ENCODE results near the gene HLA-DRB5.
"Not testable (repeated sequence)": the region's sequence is repeated elsewhere in the genome, so short reads cannot be mapped to it uniquely, and the experiment has no call there.

Gene HLA-DRB5

GRCh38 chr6:32558426-32559057 lies 28.5 kb upstream of the HLA-DRB5 start:
- Histone ChIP-seq H3K27ac (ENCODE audit: low read length) (no peak overlapping the region), H3K36me3 (ENCODE audit: control insufficient read depth, insufficient read depth, low read length) (no peaks in the 10 kb centered on the region), H3K27me3 (ENCODE audit: control insufficient read depth, insufficient read depth, low read length) (no peaks in the 10 kb centered on the region), H3K4me3 (ENCODE audit: low read length) (no peak overlapping the region), H3K4me1 (ENCODE audit: control insufficient read depth, insufficient read depth, low read length) (no peaks in the 10 kb centered on the region), H3K9me3 (ENCODE audit: control insufficient read depth, insufficient read depth, low read length) (no peaks in the 10 kb centered on the region)
- no CpG with 5 or more reads among the region's 13 CpGs for WGBS (ENCODE audit: insufficient coverage, insufficient read length)
- no peak for DNase-seq (ENCODE audit: low read depth, low spot score)

- Histone ChIP-seq H3K36me3 (ENCODE audit: control insufficient read depth, insufficient read depth, low read length) (no peaks in the 10 kb centered on the region), H3K27ac (ENCODE audit: low read length) (no peak overlapping the region), H3K9me3 (ENCODE audit: control insufficient read depth, insufficient read depth, low read length) (no peaks in the 10 kb centered on the region), H3K27me3 (ENCODE audit: control insufficient read depth, insufficient read depth, low read length) (no peaks in the 10 kb centered on the region), H3K4me3 (ENCODE audit: low read length) (no peak overlapping the region), H3K4me1 (ENCODE audit: control insufficient read depth, insufficient read depth, low read length) (no peaks in the 10 kb centered on the region)
- DNase-seq (ENCODE audit: low read depth, low spot score), result no peak
- no CpG with 5 or more reads among the region's 9 CpGs for WGBS (ENCODE audit: insufficient coverage, insufficient read length)
Observed at GRCh38 chr6:32554116-32554965, 24.3 kb upstream of the HLA-DRB5 start.

GRCh38 chr6:32553037-32553742 lies 23.1 kb upstream of the HLA-DRB5 start:
- no peak for DNase-seq (ENCODE audit: low read depth, low spot score)
- H3K4me3 ChIP-seq (ENCODE audit: low read length), result no peak overlapping the region
- H3K27ac ChIP-seq (ENCODE audit: low read length), result no peak overlapping the region
- H3K36me3 ChIP-seq (ENCODE audit: control insufficient read depth, insufficient read depth, low read length), result no peaks in the 10 kb centered on the region
- WGBS (ENCODE audit: insufficient coverage, insufficient read length), result no CpG with 5 or more reads among the region's 5 CpGs
- H3K9me3 ChIP-seq (ENCODE audit: control insufficient read depth, insufficient read depth, low read length), result no peaks in the 10 kb centered on the region
- H3K27me3 ChIP-seq (ENCODE audit: control insufficient read depth, insufficient read depth, low read length), result no peaks in the 10 kb centered on the region
- H3K4me1 ChIP-seq (ENCODE audit: control insufficient read depth, insufficient read depth, low read length), result no peaks in the 10 kb centered on the region

- H3K9me3 ChIP-seq (ENCODE audit: control insufficient read depth, insufficient read depth, low read length), result no peaks in the 10 kb centered on the region
- H3K27me3 ChIP-seq (ENCODE audit: control insufficient read depth, insufficient read depth, low read length), result no peaks in the 10 kb centered on the region
- no peaks in the 10 kb centered on the region for H3K4me1 ChIP-seq (ENCODE audit: control insufficient read depth, insufficient read depth, low read length)
- no peak overlapping the region for H3K4me3 ChIP-seq (ENCODE audit: low read length)
- DNase-seq (ENCODE audit: low read depth, low spot score), result no peak
- no peaks in the 10 kb centered on the region for H3K36me3 ChIP-seq (ENCODE audit: control insufficient read depth, insufficient read depth, low read length)
- H3K27ac ChIP-seq (ENCODE audit: low read length), result no peak overlapping the region
- no CpG with 5 or more reads among the region's 5 CpGs for WGBS (ENCODE audit: insufficient coverage, insufficient read length)
Observed at GRCh38 chr6:32551410-32551809, 21.3 kb upstream of the HLA-DRB5 start.

- Histone ChIP-seq H3K27me3 (ENCODE audit: control insufficient read depth, insufficient read depth, low read length) (no peaks in the 10 kb centered on the region), H3K4me3 (ENCODE audit: low read length) (no peak overlapping the region), H3K9me3 (ENCODE audit: control insufficient read depth, insufficient read depth, low read length) (no peaks in the 10 kb centered on the region), H3K36me3 (ENCODE audit: control insufficient read depth, insufficient read depth, low read length) (no peaks in the 10 kb centered on the region), H3K27ac (ENCODE audit: low read length) (no peak overlapping the region), H3K4me1 (ENCODE audit: control insufficient read depth, insufficient read depth, low read length) (no peaks in the 10 kb centered on the region)
- WGBS (ENCODE audit: insufficient coverage, insufficient read length), result no CpG with 5 or more reads among the region's 5 CpGs
- DNase-seq (ENCODE audit: low read depth, low spot score), result no peak
Observed at GRCh38 chr6:32539839-32540238, 9.8 kb upstream of the HLA-DRB5 start.

GRCh38 chr6:32530431-32530793 lies 325 bp upstream of the HLA-DRB5 start:
- not testable (repeated sequence) for H3K27ac ChIP-seq (ENCODE audit: low read length); DNase-seq (ENCODE audit: low read depth, low spot score); H3K9me3 ChIP-seq (ENCODE audit: control insufficient read depth, insufficient read depth, low read length); H3K4me3 ChIP-seq (ENCODE audit: low read length); H3K36me3 ChIP-seq (ENCODE audit: control insufficient read depth, insufficient read depth, low read length); H3K4me1 ChIP-seq (ENCODE audit: control insufficient read depth, insufficient read depth, low read length); H3K27me3 ChIP-seq (ENCODE audit: control insufficient read depth, insufficient read depth, low read length)
- no CpG with 5 or more reads among the region's 3 CpGs for WGBS (ENCODE audit: insufficient coverage, insufficient read length)

- no peak for DNase-seq (ENCODE audit: low read depth, low spot score)
- H3K27ac ChIP-seq (ENCODE audit: low read length), result no peak overlapping the region
- no peaks in the 10 kb centered on the region for H3K4me1 ChIP-seq (ENCODE audit: control insufficient read depth, insufficient read depth, low read length)
- H3K36me3 ChIP-seq (ENCODE audit: control insufficient read depth, insufficient read depth, low read length), result no peaks in the 10 kb centered on the region
- WGBS (ENCODE audit: insufficient coverage, insufficient read length), result no CpG with 5 or more reads among the region's 19 CpGs
- no peaks in the 10 kb centered on the region for H3K9me3 ChIP-seq (ENCODE audit: control insufficient read depth, insufficient read depth, low read length)
- no peaks in the 10 kb centered on the region for H3K27me3 ChIP-seq (ENCODE audit: control insufficient read depth, insufficient read depth, low read length)
- no peak overlapping the region for H3K4me3 ChIP-seq (ENCODE audit: low read length)
Observed at GRCh38 chr6:32522302-32523047, 7.6 kb downstream of the HLA-DRB5 start.

GRCh38 chr6:32519910-32520258 lies 10.2 kb downstream of the HLA-DRB5 start:
- H3K27me3 ChIP-seq (ENCODE audit: control insufficient read depth, insufficient read depth, low read length), result no peaks in the 10 kb centered on the region
- H3K27ac ChIP-seq (ENCODE audit: low read length), result no peak overlapping the region
- no peaks in the 10 kb centered on the region for H3K9me3 ChIP-seq (ENCODE audit: control insufficient read depth, insufficient read depth, low read length)
- H3K4me3 ChIP-seq (ENCODE audit: low read length), result no peak overlapping the region
- H3K36me3 ChIP-seq (ENCODE audit: control insufficient read depth, insufficient read depth, low read length), result no peaks in the 10 kb centered on the region
- no peak for DNase-seq (ENCODE audit: low read depth, low spot score)
- no CpG with 5 or more reads among the region's 1 CpG for WGBS (ENCODE audit: insufficient coverage, insufficient read length)
- H3K4me1 ChIP-seq (ENCODE audit: control insufficient read depth, insufficient read depth, low read length), result no peaks in the 10 kb centered on the region

GRCh38 chr6:32519118-32519909 lies 10.8 kb downstream of the HLA-DRB5 start:
- Histone ChIP-seq H3K4me1 (ENCODE audit: control insufficient read depth, insufficient read depth, low read length) (no peaks in the 10 kb centered on the region), H3K9me3 (ENCODE audit: control insufficient read depth, insufficient read depth, low read length) (no peaks in the 10 kb centered on the region), H3K27ac (ENCODE audit: low read length) (no peak overlapping the region), H3K4me3 (ENCODE audit: low read length) (no peak overlapping the region), H3K36me3 (ENCODE audit: control insufficient read depth, insufficient read depth, low read length) (no peaks in the 10 kb centered on the region), H3K27me3 (ENCODE audit: control insufficient read depth, insufficient read depth, low read length) (no peaks in the 10 kb centered on the region)
- no CpG with 5 or more reads among the region's 4 CpGs for WGBS (ENCODE audit: insufficient coverage, insufficient read length)
- DNase-seq (ENCODE audit: low read depth, low spot score), result no peak

Measured in iPS DF 6.9 (cell line).